Cardiac atrium fibroblast (primary cell): ENCODE results near the gene MFAP4. TPM values are rescaled to one million over a fixed set of nuclear protein-coding genes. Genes with fewer than 3 reads are reported as not detected.

Source experiments
- total RNA-seq: library from RNA; depleted of rRNA; stranded (reverse); fragments of >200 nt; gene quantifications from 2 replicates; pipeline ENCODE4 v1.2.3, GENCODE V29; 2015

The MFAP4 gene, protein sequence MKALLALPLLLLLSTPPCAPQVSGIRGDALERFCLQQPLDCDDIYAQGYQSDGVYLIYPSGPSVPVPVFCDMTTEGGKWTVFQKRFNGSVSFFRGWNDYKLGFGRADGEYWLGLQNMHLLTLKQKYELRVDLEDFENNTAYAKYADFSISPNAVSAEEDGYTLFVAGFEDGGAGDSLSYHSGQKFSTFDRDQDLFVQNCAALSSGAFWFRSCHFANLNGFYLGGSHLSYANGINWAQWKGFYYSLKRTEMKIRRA
- 19.1 and 47.1 TPM in 2 replicates for total RNA-seq

DNA sequence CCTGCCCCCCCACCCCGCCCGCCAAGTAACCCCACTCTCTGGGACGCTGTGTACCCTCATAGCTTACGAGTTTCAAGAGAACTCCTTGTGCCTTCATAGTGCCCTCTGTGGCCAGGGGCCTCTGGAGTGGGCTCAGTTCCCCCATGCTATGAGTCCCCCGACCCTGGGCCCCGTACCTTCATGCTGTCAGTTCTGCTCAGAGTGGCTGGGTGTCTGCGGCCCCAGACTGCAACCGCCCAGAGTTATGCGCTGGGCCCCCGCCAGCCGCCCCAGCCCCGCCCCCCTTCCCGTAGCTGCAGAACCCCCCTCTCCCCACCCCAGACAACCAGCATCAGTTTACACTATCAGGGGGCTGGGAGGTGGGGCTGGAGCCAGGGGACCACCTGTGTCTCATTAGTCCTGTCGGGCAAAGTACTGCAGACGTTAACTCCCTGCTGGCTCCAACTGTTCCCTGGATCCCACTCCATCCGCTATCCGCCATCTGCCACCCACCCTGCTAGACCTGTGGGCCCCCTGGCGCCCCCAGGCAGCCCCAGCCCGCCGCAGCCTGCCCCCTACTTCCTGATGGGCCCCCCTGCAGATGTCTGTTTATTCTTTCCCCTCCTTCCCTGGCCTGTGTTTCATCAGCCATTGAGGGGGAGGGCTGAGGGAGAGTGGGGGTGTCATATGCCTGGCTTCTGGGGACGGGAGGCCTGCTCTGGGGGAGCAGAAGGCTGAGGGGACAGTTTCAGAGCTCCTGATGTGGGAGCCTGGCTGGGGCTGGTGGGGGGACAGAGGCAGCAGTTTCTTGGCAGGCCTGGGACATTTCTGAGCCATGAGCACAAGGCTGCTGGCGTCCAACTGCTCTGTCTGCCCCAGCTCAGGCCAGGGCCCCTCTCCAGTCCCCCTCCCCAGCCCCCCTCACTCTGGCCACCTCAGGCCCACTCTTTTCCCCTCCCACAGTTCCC, at the start of gene MFAP4:
MFAP4 (minus strand) TSS at position 217 of the 947 bp plus-strand sequence; CDS start at position 182, 35 bp downstream.

DNA sequence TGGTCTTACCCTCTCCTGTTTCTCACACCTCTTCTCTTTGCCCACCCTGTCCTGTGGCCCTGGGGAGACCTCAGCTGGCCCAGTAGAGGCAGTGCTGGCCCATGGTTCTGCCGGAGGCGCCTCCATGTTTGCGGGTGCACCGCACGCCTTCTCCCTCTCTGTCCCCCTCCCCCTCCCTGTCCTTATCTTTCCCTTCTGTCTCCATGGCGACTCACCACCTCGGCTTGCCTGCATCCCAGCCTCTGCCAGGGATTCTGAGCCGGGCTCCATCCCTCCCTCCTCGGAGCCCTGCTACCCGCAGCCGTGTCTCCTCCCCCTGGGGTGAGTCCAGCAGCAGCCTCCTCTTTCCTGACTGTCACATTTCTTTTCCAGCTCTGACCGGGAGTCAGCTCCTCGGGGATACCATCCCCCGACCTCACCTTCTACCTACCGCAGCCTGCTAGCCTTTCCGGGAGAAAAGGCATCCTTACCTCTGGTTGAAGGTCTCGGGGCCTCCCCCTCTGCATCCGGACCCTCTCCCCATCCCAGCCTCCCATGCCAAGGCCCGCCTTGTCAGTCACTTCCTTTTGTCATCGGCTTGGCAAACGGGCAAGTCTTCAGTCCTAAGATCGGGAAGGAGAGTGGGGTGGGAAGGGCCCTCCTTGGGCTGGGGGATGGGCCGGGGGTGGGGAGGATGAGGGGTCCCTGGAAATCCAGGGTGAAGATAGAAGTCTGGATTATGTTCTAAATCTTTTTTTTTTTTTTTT, 24.1 kb upstream of the MFAP4 start, which contains the start of gene RNF112:
RNF112 (plus strand) TSS at position 358 of the 746 bp plus-strand sequence; CDS start at position 535, 177 bp downstream.

DNA sequence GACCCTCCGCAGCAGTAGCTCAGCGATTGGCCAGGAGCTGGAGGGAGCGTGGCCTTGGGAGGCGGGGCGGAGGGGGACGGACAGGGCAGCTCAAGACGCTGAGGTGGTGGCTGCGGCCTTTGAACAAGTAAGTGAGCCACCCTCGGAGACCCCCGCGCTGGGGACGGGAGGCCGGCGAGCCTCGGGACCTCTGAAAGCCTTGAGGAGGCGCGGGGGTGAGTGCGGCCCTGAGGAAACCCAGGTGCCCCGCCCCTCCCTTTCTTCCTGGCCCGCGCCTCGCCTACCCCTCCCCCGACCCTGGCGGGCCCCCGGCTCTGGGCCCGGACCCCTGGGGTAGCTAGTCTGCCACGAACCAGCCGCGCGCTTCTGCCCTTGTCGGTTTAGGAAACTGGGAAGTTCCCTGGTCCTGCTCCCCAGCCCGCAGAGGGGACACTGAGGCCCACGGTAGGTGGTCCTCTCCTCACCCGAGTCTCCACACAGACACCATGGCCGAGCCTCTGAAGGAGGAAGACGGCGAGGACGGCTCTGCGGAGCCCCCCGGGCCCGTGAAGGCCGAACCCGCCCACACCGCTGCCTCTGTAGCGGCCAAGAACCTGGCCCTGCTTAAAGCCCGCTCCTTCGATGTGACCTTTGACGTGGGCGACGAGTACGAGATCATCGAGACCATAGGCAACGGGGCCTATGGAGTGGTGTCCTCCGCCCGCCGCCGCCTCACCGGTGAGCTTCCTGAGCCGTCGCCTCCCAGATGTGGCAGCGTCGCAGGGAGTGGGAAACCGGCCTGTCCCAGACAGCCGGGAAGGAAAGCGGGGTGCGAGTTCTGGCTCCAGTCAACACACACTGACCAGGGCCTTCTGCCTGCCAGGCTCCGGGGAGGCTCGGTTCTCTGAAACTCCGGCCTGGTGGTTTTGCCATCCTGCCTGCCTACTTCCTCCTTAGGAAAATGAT, 8.3 kb downstream of the MFAP4 start, which contains the start of gene MAPK7:
MAPK7 (plus strand) TSS at position 83 of the 945 bp plus-strand sequence; CDS start at position 486, 403 bp downstream.

DNA sequence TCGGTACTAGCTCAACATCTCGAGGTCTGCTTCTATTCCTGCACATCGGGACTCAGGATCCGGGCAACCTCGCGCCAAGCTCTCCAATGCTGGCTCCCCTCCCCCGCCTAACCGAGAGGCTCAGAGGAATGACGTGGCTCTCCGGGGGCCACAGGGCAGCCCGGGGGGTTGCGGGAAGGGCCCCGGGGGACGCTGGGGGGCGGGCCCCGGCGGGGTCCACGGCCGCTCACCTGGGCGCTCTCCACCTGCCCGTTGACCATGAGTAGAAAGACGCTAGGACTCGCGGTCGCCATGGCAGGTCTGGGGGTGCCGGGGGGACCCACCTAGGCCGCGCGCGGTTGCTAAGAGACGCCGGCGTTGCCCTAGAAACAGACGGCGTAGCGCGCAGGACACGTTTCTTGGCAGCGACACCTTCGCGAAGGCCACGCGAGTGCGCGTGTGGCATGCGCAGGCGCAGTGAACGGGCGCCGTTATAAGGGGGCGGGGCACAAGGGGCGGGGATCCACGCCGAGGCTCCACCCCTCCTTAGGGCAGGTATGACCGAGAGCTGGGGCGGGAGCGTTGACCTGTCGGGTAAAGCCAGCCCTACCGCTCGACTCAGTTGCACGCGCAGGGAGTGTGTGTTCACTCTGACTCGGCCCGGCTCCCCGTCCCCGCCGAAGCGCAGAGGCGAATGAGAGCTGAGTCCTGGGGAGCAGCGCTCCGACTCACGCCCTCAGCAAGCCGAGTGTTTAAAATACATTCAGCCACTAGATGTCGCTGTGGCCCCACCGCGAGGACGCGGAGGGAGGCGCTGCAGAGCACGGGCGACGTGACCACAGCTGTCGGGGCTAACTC, 24.5 kb downstream of the MFAP4 start, which contains the start of gene B9D1:
B9D1 (minus strand) TSS at position 447 of the 837 bp plus-strand sequence; CDS start at position 293, 154 bp downstream.

Other genes with a start within 250 kb of the MFAP4 start
- 15.5 and 20.7 TPM in 2 replicates for gene EPN2, start 149.8 kb downstream of the MFAP4 start, total RNA-seq
- 15.0 and 23.3 TPM in 2 replicates for gene B9D1, start 24.5 kb downstream of the MFAP4 start, total RNA-seq
- gene MAPK7, start 8.7 kb downstream of the MFAP4 start, total RNA-seq = 19.3 and 28.5 TPM in 2 replicates
- 0.81 and 1.8 TPM in 2 replicates for gene RNF112, start 24.0 kb upstream of the MFAP4 start, total RNA-seq
- 3.4 and 9.6 TPM in 2 replicates for gene SLC47A1, start 146.7 kb upstream of the MFAP4 start, total RNA-seq